HepG2 (cell line): Measurements from ENCODE around the gene C10orf71. TPM values are rescaled to one million over a fixed set of nuclear protein-coding genes. Genes with fewer than 3 reads are reported as not detected.

Source experiments
- ATAC-seq: fragments of 200-7000 bp; cut with Tn5 transposase; 3 replicates; pipeline ENCODE4 v1.9.1; 2020; ENCODE audit warnings: mild to moderate bottlenecking, moderate library complexity
- BruUV-seq: library from RNA; stranded (reverse); fragments of 400-500 nt; replicated peaks from 2 replicates; lab custom pipeline; 2021; lab: Mats Ljungman, UMichigan
- CTCF ChIA-PET: fragments of 300-600 bp; formaldehyde crosslinking; extraction: SDS; loops from one replicate; lab custom pipeline; 2021; ENCODE audit warnings: low total read pairs, inconsistent platforms, low intra/inter-chr PET ratio; lab: Yijun Ruan, JAX
- POLR2A ChIA-PET: fragments of 350-600 bp; sonication (Branson Sonifier 250); formaldehyde crosslinking; loops from one replicate; lab custom pipeline; 2020; ENCODE audit warnings: antibody characterized with exemption, inconsistent platforms; lab: Yijun Ruan, JAX
- DNase-seq: peaks from one replicate; pipeline ENCODE4 v3.0.0-alpha.2; 2015; ENCODE audit warnings: low spot score
- FAIRE-seq: peaks from 3 replicates; lab custom pipeline; 2011; peaks lifted over from hg19 to GRCh38; lab: Jason Lieb, UNC
- H2AFZ ChIP-seq: one replicate; pipeline ENCODE4 v1.6.1; 2011; ENCODE audit warnings: low read length, inconsistent platforms
- H3K27ac ChIP-seq: fragments of 300-600 bp; 3 replicates; pipeline ENCODE4 v1.8.0; 2011; ENCODE audit warnings: mixed run types, mild to moderate bottlenecking, mixed read lengths, low read length, inconsistent platforms; ENCODE audit not compliant: insufficient read depth; ENCODE audit errors: extremely low read length
- H3K27me3 ChIP-seq, 2 experiments: fragments of 200-600 bp in 1 of 2; 2 replicates in 1 of 2; 3 replicates in 1 of 2; pipeline versions ENCODE4 v1.6.0 to v1.8.0; 2011; ENCODE audit warnings: low read length in 2 of 2, mild to moderate bottlenecking in 2 of 2, moderate library complexity in 2 of 2, inconsistent platforms in 1 of 2; ENCODE audit not compliant: insufficient read depth in 2 of 2, control insufficient read depth in 1 of 2
- H3K36me3 ChIP-seq, 2 experiments: fragments of 200-600 bp in 1 of 2; replicated peaks in 1 of 2; 2 replicates in 1 of 2; 3 replicates in 1 of 2; pipeline versions ENCODE4 v1.5.1 to v1.8.0; 2011; ENCODE audit warnings: low read length in 2 of 2, inconsistent platforms in 1 of 2; ENCODE audit not compliant: insufficient read depth in 2 of 2, control insufficient read depth in 1 of 2
- H3K4me1 ChIP-seq: 2 replicates; pipeline ENCODE4 v1.5.1; 2012; ENCODE audit warnings: low read length, inconsistent platforms; ENCODE audit not compliant: insufficient read depth
- H3K4me2 ChIP-seq: 2 replicates; pipeline ENCODE4 v1.6.0; 2011; ENCODE audit warnings: low read depth, low read length, inconsistent platforms
- H3K4me3 ChIP-seq, 3 experiments: fragments of 200-600 bp in 1 of 3; sonication (generic), shearing (Covaris generic) in 1 of 3; replicated peaks in 1 of 3; 2 replicates each; pipeline ENCODE4 v1.5.1; 2011 to 2016; ENCODE audit warnings: low read length in 3 of 3, inconsistent platforms in 2 of 3, low read depth in 2 of 3, mild to moderate bottlenecking in 2 of 3, control low read depth in 1 of 3, mixed read lengths in 1 of 3; ENCODE audit not compliant: insufficient read depth in 1 of 3
- H3K79me2 ChIP-seq: one replicate; pipeline ENCODE4 v1.6.1; 2011; ENCODE audit warnings: low read length, inconsistent platforms; ENCODE audit not compliant: insufficient read depth
- H3K9ac ChIP-seq: 2 replicates; pipeline ENCODE4 v1.6.0; 2011; ENCODE audit warnings: mild to moderate bottlenecking, low read depth, low read length, inconsistent platforms; ENCODE audit not compliant: insufficient read depth
- H3K9me3 ChIP-seq: 2 replicates; pipeline ENCODE4 v1.5.1; 2012; ENCODE audit warnings: mild to moderate bottlenecking, low read length
- H4K20me1 ChIP-seq: 2 replicates; pipeline ENCODE4 v1.6.0; 2011; ENCODE audit warnings: inconsistent platforms, mild to moderate bottlenecking, low read length, moderate library complexity; ENCODE audit not compliant: insufficient read depth
- BRCA1 ChIP-seq: sonication (generic); formaldehyde crosslinking; IDR thresholded peaks from 2 replicates; pipeline ENCODE4 v1.4.0; 2020; ENCODE audit warnings: missing genetic modification reagents
- HOXD1 ChIP-seq: sonication (generic); formaldehyde crosslinking; IDR thresholded peaks from 2 replicates; pipeline ENCODE4 v1.5.0; 2020; ENCODE audit warnings: missing genetic modification reagents
- KDM6A ChIP-seq: IDR thresholded peaks from 2 replicates; pipeline ENCODE4 v1.6.1; 2016; ENCODE audit warnings: low read depth
- NR2F1 ChIP-seq, 2 experiments: fragments of 450-650 bp in 1 of 2; formaldehyde crosslinking in 1 of 2; IDR thresholded peaks; 2 replicates each; pipeline versions ENCODE4 v1.5.0 to v1.6.1; 2016 to 2020; ENCODE audit warnings: mild to moderate bottlenecking in 1 of 2, missing compliant biosample characterization in 1 of 2, missing genetic modification reagents in 1 of 2, moderate library complexity in 1 of 2
- PRPF4 ChIP-seq: fragments of 200-400 bp; formaldehyde crosslinking; IDR thresholded peaks from 2 replicates; pipeline ENCODE4 v1.6.1; 2016; ENCODE audit warnings: low read length, low read depth; ENCODE audit not compliant: poor library complexity, severe bottlenecking
- REL ChIP-seq: sonication (generic); formaldehyde crosslinking; conservative IDR thresholded peaks from 2 replicates; pipeline ENCODE4 v1.8.0; 2022; ENCODE audit warnings: mild to moderate bottlenecking, missing genetic modification reagents, moderate library complexity
- XBP1 ChIP-seq: sonication (generic); formaldehyde crosslinking; IDR thresholded peaks from 2 replicates; pipeline ENCODE4 v1.5.0; 2020; ENCODE audit warnings: missing genetic modification reagents
- ZFP1 ChIP-seq: IDR thresholded peaks from 2 replicates; pipeline ENCODE4 v1.6.1; 2016
- ZNF234 ChIP-seq: sonication (generic); formaldehyde crosslinking; conservative IDR thresholded peaks from 2 replicates; pipeline ENCODE4 v1.5.1; 2020; ENCODE audit warnings: mild to moderate bottlenecking, missing genetic modification reagents
- ZNF577 ChIP-seq: sonication (generic); formaldehyde crosslinking; IDR thresholded peaks from 2 replicates; pipeline ENCODE4 v1.4.0; 2020; ENCODE audit warnings: mild to moderate bottlenecking, low read depth, missing genetic modification reagents, borderline replicate concordance
- ZNF605 ChIP-seq: sonication (generic); formaldehyde crosslinking; IDR thresholded peaks from 2 replicates; pipeline ENCODE4 v1.8.0; 2022; ENCODE audit warnings: mild to moderate bottlenecking, missing genetic modification reagents
- ZNF709 ChIP-seq: sonication (generic); formaldehyde crosslinking; IDR thresholded peaks from 2 replicates; pipeline ENCODE4 v1.5.0; 2020; ENCODE audit warnings: mild to moderate bottlenecking, missing genetic modification reagents
- ZNF720 ChIP-seq: sonication (generic); formaldehyde crosslinking; IDR thresholded peaks from 2 replicates; pipeline ENCODE4 v1.4.0; 2020; ENCODE audit warnings: missing genetic modification reagents
- ZNF749 ChIP-seq: sonication (generic); formaldehyde crosslinking; IDR thresholded peaks from 2 replicates; pipeline ENCODE4 v1.8.0; 2022; ENCODE audit warnings: mild to moderate bottlenecking, missing genetic modification reagents, moderate library complexity, borderline replicate concordance
- WGBS: methylation state at CpG from one replicate; pipeline ENCODE4 v1.1.6; 2017; ENCODE audit warnings: low lambda C conversion rate; 5-methylcytosine and 5-hydroxymethylcytosine counted together
- in situ Hi-C: cut with HindIII; loops from 2 replicates; pipeline ENCODE4 v1.10.0; 2017; ENCODE audit warnings: low pct_unique_long_range_greater_than_20kb; ENCODE audit not compliant: extremely low pct_ligation_motif_present
- intact Hi-C: fragments of 100-400 bp; cut with micrococcal nuclease; formaldehyde crosslinking; loops from one replicate; pipeline ENCODE4 v1.10.0; 2022; ENCODE audit not compliant: unreplicated experiment
- polyA plus RNA-seq, 8 experiments: library from polyadenylated mRNA; depleted of rRNA in 3 of 8; stranded (reverse) in 7 of 8; unstranded in 1 of 8; fragments of >200 nt; fragmentation: Illumina TruSeq in 4 of 8; extraction: Trizol in 4 of 8; gene quantifications; 2 replicates each; pipeline versions ENCODE4 v1.2.1 to v1.2.3, GENCODE V29; 2011 to 2016; ENCODE audit warnings: low read depth in 4 of 8, missing spikeins in 1 of 8, mixed read lengths in 1 of 8; ENCODE audit not compliant: insufficient read depth in 1 of 8
- total RNA-seq, 5 experiments: library from RNA; depleted of rRNA; stranded (reverse); fragments of >200 nt; fragmentation: Illumina TruSeq; extraction: Trizol; gene quantifications; 2 replicates each; pipeline ENCODE4 v1.2.3, GENCODE V29; 2016; ENCODE audit warnings: low read depth in 1 of 5
- TF ChIP-seq, protein P1 (sequence below): sonication (generic); formaldehyde crosslinking; conservative IDR thresholded peaks from 2 replicates; pipeline ENCODE4 v1.8.0; 2022; ENCODE audit warnings: mild to moderate bottlenecking, moderate library complexity, missing genetic modification reagents
- TF ChIP-seq, protein P2 (sequence below): sonication (generic); formaldehyde crosslinking; IDR thresholded peaks from 2 replicates; pipeline ENCODE4 v1.4.0; 2020; ENCODE audit warnings: missing genetic modification reagents, borderline replicate concordance

The C10orf71 gene
- total and polyA plus RNA-seq, 2 of the 13 experiments (the other 11 are each of a cell fraction or from before 2014, with no cell fraction given), result not detected

DNA sequence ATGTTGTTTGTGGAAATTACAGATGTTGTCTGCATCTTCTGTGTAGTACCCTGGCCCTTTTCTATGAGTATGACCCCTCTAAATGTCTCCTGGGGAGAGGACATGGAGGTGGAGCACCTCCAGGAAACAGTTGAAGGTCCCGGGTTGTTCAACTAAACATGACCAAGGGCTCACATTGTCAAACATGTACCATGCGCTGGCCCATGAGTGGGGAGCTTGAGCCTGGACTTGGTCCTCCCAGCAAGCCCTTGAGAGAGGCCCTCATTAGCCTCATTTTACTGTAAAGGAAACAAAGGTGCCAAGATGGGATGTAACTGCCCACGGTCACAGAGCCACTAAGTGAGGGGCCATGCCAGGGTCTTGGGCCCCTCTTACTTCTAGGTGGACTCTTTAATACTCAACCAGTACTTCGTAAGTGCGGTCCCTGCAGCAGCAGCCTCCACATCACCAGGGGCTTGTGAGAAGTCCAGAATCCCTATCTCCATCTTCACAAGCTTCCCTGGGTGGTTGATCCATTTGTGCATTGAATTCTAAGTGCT, 31.2 kb downstream of the C10orf71 start:
- H3K9me3 ChIP-seq, result no peaks in the 10 kb centered on the region
- TF ChIP-seq ZNF605 (CRISPR knock-in tag), result no peak
- no peak for TF ChIP-seq REL
- no peak for TF ChIP-seq KDM6A (CRISPR knock-in tag)
- TF ChIP-seq, protein P1, sequence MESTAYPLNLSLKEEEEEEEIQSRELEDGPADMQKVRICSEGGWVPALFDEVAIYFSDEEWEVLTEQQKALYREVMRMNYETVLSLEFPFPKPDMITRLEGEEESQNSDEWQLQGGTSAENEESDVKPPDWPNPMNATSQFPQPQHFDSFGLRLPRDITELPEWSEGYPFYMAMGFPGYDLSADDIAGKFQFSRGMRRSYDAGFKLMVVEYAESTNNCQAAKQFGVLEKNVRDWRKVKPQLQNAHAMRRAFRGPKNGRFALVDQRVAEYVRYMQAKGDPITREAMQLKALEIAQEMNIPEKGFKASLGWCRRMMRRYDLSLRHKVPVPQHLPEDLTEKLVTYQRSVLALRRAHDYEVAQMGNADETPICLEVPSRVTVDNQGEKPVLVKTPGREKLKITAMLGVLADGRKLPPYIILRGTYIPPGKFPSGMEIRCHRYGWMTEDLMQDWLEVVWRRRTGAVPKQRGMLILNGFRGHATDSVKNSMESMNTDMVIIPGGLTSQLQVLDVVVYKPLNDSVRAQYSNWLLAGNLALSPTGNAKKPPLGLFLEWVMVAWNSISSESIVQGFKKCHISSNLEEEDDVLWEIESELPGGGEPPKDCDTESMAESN (CRISPR knock-in tag), result no peak
- no peak for TF ChIP-seq ZNF234
- TF ChIP-seq HOXD1 (CRISPR knock-in tag), result no peak
- no peak for TF ChIP-seq XBP1 (CRISPR knock-in tag)
- TF ChIP-seq NR2F1 (CRISPR knock-in tag; IDR thresholded peaks at IDR 0.05), result no peak
- no peak for TF ChIP-seq ZNF709 (CRISPR knock-in tag)
- TF ChIP-seq BRCA1 (CRISPR knock-in tag), result no peak
- TF ChIP-seq ZNF577, result no peak
- TF ChIP-seq, protein P2, sequence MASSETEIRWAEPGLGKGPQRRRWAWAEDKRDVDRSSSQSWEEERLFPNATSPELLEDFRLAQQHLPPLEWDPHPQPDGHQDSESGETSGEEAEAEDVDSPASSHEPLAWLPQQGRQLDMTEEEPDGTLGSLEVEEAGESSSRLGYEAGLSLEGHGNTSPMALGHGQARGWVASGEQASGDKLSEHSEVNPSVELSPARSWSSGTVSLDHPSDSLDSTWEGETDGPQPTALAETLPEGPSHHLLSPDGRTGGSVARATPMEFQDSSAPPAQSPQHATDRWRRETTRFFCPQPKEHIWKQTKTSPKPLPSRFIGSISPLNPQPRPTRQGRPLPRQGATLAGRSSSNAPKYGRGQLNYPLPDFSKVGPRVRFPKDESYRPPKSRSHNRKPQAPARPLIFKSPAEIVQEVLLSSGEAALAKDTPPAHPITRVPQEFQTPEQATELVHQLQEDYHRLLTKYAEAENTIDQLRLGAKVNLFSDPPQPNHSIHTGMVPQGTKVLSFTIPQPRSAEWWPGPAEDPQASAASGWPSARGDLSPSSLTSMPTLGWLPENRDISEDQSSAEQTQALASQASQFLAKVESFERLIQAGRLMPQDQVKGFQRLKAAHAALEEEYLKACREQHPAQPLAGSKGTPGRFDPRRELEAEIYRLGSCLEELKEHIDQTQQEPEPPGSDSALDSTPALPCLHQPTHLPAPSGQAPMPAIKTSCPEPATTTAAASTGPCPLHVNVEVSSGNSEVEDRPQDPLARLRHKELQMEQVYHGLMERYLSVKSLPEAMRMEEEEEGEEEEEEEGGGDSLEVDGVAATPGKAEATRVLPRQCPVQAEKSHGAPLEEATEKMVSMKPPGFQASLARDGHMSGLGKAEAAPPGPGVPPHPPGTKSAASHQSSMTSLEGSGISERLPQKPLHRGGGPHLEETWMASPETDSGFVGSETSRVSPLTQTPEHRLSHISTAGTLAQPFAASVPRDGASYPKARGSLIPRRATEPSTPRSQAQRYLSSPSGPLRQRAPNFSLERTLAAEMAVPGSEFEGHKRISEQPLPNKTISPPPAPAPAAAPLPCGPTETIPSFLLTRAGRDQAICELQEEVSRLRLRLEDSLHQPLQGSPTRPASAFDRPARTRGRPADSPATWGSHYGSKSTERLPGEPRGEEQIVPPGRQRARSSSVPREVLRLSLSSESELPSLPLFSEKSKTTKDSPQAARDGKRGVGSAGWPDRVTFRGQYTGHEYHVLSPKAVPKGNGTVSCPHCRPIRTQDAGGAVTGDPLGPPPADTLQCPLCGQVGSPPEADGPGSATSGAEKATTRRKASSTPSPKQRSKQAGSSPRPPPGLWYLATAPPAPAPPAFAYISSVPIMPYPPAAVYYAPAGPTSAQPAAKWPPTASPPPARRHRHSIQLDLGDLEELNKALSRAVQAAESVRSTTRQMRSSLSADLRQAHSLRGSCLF (CRISPR knock-in tag), result no peak
- TF ChIP-seq ZNF749 (CRISPR knock-in tag), result no peak
- no peak for TF ChIP-seq ZFP1
- no peak for TF ChIP-seq PRPF4
- no peak for TF ChIP-seq ZNF720 (CRISPR knock-in tag)
- POLR2A ChIA-PET, result no interaction called here
- peaks cover 3 to 27% of the 10 kb centered on the region in 2 experiments; a peak in 3 of 5 replicates for H3K27me3 ChIP-seq
- in situ Hi-C loops, result no loop called here
- H2AFZ ChIP-seq, result no peak overlapping the region
- ATAC-seq, result no peak
- H3K27ac ChIP-seq, result no peak overlapping the region
- FAIRE-seq, result no peak
- WGBS, result 40% methylated on average over 5 of the region's 5 CpGs
- CTCF ChIA-PET, result no interaction called here
- no peaks in the 10 kb centered on the region for H3K4me1 ChIP-seq
- no peak overlapping the region for H3K9ac ChIP-seq
- intact Hi-C loops, result no loop called here
- H3K4me3 ChIP-seq, result no peak overlapping the region
- no peaks in the 10 kb centered on the region for H4K20me1 ChIP-seq
- no peaks in the 10 kb centered on the region for H3K79me2 ChIP-seq
- H3K4me2 ChIP-seq, result no peak overlapping the region
- DNase-seq, result no peak
- H3K36me3 ChIP-seq, result no peaks in the 10 kb centered on the region
- BruUV-seq, result no TSS peak
